Activated CD4-positive, alpha-beta T cell treated with anti-CD3 and anti-CD28 coated beads for 24 hours (primary cell): ENCODE data around the gene TFIP11.

Experiments
- DNase-seq, 2 donors: peaks; one replicate each; pipeline ENCODE4 v3.0.0-alpha.2; 2020; ENCODE audit warnings: low read depth in 2 of 2

The TFIP11 gene

DNA sequence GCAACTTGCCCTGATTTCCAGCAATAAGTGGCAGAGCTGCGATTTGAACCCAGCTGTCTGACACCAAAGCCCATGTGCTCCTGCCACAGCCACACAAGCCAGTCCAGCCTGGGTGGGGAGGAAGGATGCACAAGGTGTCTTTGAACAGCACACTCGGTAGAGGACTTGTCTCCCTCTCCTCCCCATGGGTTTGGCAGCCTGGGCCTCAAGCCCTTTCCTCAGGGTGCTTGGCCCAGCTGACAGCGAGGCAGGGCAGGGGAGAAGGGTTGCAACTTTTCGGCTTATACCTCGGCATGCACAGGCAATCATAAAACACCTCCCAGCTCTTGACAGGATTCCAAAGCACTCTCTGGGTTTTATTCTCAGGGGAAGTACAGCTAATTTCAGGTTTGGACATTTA, 63.9 kb downstream of the TFIP11 start:
- DNase-seq: no peak

DNA sequence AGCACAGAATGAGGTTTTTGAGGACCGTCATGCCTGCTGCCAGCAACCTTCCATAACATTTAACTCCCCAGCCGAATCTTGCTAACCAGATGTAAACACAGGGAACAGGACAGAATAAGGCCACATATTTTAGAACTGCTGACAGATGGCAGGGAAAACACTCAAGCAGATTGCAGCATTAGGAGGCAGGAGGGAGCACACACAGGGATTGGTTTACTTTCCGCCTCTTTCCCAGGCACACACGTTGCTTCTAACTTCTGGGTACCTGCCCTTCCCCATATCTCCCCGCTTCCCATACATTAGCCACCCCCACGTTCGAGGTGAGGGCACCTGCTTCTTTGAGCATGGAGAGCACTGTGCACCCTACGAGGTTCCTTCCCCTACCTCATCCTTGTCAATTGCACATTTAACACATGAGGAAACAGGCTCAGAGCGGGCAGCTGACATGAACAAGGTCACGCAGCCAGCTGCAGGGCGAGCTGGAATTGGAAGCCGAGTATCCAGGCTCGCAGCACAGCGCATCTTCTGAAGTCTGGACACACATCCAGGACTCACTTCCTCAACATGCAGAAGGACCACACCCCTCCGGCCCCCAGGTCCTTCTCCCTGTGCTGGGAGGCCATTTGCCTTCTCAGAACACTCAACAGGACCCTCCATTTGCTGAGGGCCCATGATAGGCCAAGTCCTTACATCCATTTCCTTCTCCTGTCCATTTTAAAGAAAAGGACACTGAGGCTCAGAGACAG, 64.5 kb downstream of the TFIP11 start:
- DNase-seq: no peak

DNA sequence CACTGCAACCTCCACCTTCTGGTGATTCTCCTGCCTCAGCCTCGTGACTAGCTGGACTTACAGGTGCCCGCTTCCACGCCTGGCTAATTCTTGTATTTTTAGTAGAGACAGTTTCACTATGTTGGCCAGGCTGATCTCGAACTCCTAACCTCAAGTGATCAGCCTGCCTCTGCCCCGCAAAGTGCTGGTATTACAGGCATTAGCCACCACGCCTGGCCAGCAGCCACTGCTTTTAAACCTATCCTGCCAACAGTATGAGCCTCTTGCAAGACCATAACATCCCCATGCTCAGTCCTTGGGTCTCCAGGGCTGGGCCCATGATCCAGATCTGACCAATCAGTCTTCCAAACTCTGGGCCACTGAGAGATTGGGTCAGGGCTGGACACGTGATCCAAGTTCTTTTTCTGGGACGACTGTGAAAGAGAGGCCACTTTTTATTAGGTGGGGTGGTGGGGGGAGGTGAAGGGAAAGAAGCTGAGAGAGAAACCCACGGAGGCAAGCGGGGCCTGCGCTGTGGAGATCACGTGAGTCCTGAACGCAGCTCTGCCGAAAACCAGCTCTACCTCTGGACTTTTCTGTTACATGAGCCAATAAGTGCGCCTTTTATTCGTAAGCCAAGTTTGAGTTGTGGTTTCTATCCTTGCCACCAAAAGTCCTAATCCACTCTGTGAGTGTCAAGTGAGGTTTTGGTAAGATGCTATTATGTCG, 65.3 kb downstream of the TFIP11 start:
- no peak for DNase-seq

DNA sequence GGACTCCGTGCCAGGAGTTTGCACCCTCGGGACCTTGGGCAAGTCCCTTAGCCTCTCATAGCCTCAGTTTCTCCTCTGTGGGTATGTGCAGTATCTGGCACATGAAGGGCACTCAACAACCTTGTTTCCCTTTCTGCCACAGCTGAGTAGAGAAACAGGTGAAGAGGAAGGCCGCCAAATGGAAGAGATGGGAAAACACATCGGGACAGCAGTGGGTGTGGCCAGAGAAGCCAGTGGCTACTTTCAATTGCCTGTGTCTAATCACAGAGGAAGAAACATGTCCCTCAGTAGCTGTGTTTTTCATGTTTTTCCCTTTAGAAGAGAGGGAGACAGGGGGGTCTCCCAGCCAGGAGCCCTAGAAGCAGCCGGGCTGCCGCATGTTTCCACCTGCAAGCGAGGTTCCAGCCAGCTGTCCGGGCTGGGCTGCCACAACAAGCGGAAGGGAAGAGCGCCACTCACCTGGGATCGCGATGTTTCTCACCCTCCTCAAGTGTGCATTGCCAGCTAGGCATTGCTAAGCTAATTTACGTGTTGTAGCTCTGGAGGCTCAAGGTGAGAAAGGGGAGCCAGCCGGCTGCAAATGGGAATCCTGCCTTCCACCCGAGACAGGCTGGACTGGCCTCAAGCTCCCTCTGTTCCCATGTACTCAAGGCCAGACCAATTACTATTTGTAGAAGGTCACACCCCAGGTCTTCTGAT, 66.5 kb downstream of the TFIP11 start:
- no peak for DNase-seq

DNA sequence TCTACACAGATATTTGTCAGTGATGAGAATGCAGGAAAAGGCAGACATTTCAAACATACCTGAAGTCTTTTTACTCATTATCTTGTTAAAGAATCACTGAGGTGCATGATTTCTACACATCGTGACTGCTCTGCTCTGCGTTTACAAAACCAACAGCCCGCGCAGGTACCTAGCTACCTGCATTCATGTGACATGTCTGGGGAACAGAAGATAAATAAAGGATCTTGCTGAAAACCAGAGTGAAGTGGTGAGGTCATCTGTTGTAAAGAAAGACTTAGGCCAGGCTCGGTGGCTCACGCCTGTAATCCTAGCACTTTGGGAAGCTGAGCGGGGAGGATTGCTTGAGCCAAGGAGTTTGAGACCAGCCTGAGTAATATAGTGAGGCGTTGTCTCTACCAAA, 67.5 kb downstream of the TFIP11 start:
- DNase-seq: no peak

DNA sequence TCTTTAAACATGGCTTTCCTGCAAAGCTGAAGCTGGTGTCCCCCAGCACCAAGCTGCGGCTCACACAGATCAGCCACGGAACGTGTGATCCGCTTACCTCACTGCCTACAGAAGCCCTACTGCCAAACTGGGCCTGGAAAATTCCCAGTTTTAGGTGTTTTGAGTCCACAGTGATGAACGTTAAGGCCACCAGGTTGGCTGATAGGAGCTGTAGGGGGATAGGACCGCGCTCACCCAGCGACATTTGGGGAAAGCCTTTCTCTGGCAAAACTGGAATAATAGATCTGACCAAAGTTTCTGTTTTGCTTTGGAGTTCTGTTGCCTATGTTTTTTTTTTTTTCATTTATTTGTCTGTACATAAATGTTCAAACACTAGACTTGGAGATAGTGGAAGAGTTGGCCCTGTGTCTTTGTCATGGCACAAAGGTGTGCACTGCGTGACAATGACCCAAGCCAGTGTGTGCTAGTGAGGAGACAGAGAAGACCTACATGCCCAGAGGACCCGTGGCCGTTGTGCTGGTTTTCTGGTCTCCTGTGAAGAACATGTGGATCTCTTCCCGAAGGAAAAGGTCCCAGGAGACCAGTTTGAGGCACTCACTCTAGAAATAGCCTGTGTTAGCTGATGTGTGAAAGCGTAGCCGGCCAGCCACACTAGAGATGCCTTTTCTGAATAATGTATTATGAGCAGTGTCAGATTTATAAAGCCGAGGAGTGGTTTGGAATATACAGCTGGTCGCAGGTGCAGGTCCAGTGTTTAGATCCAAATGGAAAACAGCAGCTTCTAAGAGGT, 68.2 kb downstream of the TFIP11 start:
- DNase-seq: no peak

DNA sequence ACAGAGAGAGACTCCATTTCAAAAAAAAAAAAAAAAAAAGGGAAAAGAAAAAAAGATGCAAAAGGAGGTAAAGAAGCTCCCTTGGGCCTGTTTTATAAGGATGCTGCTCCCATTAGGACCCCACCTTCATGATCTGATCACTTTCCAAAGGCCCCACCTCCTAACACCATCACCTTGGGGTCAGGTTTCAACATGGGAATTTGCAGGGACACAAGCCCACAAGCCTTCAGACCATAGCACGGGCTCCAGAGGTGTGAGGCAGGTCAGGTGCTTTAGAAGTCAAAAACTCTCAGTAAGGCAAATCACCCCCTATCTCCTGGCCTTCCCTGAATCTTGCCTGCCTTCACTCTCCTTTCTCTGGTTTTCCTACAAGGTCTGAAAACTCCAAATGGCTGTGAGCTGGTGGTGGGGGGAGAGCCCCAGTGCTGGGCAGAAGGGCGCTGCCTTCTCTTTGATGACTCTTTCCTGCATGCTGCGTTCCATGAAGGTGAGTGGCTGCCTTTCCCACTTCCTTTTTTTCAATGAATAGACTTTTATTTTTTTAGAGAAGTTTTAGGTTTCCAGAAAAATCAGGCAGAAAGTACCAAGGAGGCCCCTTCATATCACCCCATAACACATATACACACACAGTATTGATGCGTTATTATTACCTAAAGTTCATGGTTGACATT, 70.1 kb downstream of the TFIP11 start:
- no peak for DNase-seq
